ENCODE data around the gene SIGLECL1.

SIGLECL1 gene

DNA sequence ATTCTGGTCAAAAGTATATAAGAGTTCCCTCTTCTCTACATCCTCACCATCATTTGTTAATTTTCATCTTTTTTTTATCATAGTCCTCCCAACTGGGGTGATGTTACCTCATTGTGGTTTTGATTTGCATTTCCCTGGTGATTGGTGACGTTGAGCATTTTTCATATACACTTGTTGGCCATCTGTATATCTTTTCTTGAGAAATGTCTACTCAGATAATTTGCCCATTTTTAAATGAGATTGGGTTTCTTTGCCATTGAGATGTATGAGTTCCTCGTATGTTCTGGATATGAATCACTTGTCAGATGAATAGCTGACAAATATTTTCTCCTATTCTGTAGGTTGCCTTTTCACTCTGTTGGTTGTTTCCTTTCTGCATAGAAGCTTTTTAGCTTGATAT lies 23.6 kb upstream of the SIGLECL1 start:
- no peak overlapping the region for H3K4me2 ChIP-seq (ENCODE audit: low read depth, low read length, poor library complexity, severe bottlenecking)

DNA sequence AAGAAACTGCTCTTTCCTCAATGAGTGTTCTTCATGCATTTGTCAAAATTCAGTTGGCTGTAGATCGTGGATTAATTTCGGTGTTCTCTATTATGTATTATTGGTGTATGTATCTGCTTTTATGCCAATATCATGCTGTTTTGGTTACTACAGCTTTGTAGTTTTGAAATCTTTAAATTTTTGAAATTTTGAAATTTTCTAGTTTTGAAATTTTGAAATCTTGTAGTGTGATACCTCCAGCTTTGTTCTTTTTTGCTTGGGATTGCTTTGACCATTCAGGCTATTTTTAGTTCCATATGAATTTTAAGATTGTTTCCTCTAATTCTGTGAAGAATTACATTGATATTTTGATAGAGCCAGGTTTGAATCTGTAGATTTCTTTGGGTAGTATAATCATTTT lies 22.9 kb upstream of the SIGLECL1 start:
- no peak overlapping the region for H3K9ac ChIP-seq (ENCODE audit: low read length)
- H3K36me3 ChIP-seq (ENCODE audit: low read length): no peaks in the 10 kb centered on the region
- no peaks in the 10 kb centered on the region for H3K27me3 ChIP-seq (ENCODE audit: low read length)
- no peak overlapping the region for H3K4me2 ChIP-seq (ENCODE audit: low read depth, low read length, poor library complexity, severe bottlenecking)
- H3F3A ChIP-seq (ENCODE audit: insufficient read depth): no peaks in the 10 kb centered on the region
- no peaks in the 10 kb centered on the region for H3K79me2 ChIP-seq (ENCODE audit: insufficient read depth, low read length)
- TF ChIP-seq CTCF (IDR thresholded peaks at IDR 0.05; ENCODE audit: insufficient read depth, low read length, poor library complexity, severe bottlenecking) (no peak), EZH2phosphoT487 (conservative IDR thresholded peaks at IDR 0.05; ENCODE audit: low read length) (no peak)
- no peak overlapping the region for H3K4me3 ChIP-seq (ENCODE audit: insufficient read depth, low read length, poor library complexity, severe bottlenecking)
- no peaks in the 10 kb centered on the region for H4K20me1 ChIP-seq (ENCODE audit: low read depth, low read length)
- no peak overlapping the region for H3K27ac ChIP-seq (ENCODE audit: low read depth, low read length)
- no peak overlapping the region for H2AFZ ChIP-seq (ENCODE audit: low read depth, low read length, severe bottlenecking)
- H3K9me2 ChIP-seq (replicated peaks; ENCODE audit: insufficient read depth, low read length): no peaks in the 10 kb centered on the region
- H3K9me3 ChIP-seq (ENCODE audit: insufficient read depth, low read length): no peaks in the 10 kb centered on the region

More for the DNA sequence above, 23.6 kb upstream of the SIGLECL1 start:
- Histone ChIP-seq H3K27ac (ENCODE audit: low read depth, low read length) (no peak overlapping the region), H2AFZ (ENCODE audit: low read depth, low read length, severe bottlenecking) (no peak overlapping the region), H3K36me3 (ENCODE audit: low read length) (no peaks in the 10 kb centered on the region), H3K9ac (ENCODE audit: low read length) (no peak overlapping the region), H3K79me2 (ENCODE audit: insufficient read depth, low read length) (no peaks in the 10 kb centered on the region), H3F3A (ENCODE audit: insufficient read depth) (no peaks in the 10 kb centered on the region), H3K4me3 (ENCODE audit: insufficient read depth, low read length, poor library complexity, severe bottlenecking) (no peak overlapping the region), H3K9me2 (replicated peaks; ENCODE audit: insufficient read depth, low read length) (no peaks in the 10 kb centered on the region), H3K27me3 (ENCODE audit: low read length) (no peaks in the 10 kb centered on the region), H3K9me3 (ENCODE audit: insufficient read depth, low read length) (no peaks in the 10 kb centered on the region), H4K20me1 (ENCODE audit: low read depth, low read length) (no peaks in the 10 kb centered on the region)
- TF ChIP-seq CTCF (IDR thresholded peaks at IDR 0.05; ENCODE audit: insufficient read depth, low read length, poor library complexity, severe bottlenecking) (no peak), EZH2phosphoT487 (conservative IDR thresholded peaks at IDR 0.05; ENCODE audit: low read length) (no peak)

DNA sequence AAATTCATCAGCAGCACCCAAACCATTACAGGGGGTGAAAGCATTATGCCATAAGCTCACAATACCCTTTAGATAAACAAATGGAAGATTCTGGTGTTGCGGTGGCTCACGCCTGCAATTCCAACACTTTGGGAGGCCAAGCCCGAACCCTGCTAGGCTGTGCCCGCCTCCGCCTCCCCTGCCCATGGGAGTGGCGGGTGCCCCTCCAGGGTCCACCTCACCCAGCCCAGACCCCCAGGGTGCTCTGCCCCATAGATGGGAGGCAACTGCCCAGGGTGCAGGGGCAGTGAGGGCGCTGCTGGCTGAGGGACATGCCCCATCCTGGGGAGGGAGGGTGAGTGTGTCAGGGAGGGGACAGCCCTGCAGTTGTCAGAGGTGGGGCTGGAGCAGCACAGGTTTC lies 10.0 kb upstream of the SIGLECL1 start:
- H3K27me3 ChIP-seq (ENCODE audit: low read length): no peaks in the 10 kb centered on the region
- H3K9me3 ChIP-seq (ENCODE audit: insufficient read depth, low read length): no peaks in the 10 kb centered on the region
- no peak for TF ChIP-seq CTCF (IDR thresholded peaks at IDR 0.05; ENCODE audit: insufficient read depth, low read length, poor library complexity, severe bottlenecking)
- no peak for TF ChIP-seq EZH2phosphoT487 (conservative IDR thresholded peaks at IDR 0.05; ENCODE audit: low read length)
- H3K4me3 ChIP-seq (ENCODE audit: insufficient read depth, low read length, poor library complexity, severe bottlenecking): no peak overlapping the region
- H3K9me2 ChIP-seq (replicated peaks; ENCODE audit: insufficient read depth, low read length): no peaks in the 10 kb centered on the region
- H3K27ac ChIP-seq (ENCODE audit: low read depth, low read length): no peak overlapping the region
- no peak overlapping the region for H2AFZ ChIP-seq (ENCODE audit: low read depth, low read length, severe bottlenecking)
- H4K20me1 ChIP-seq (ENCODE audit: low read depth, low read length): no peaks in the 10 kb centered on the region
- no peak overlapping the region for H3K9ac ChIP-seq (ENCODE audit: low read length)
- no peaks in the 10 kb centered on the region for H3K36me3 ChIP-seq (ENCODE audit: low read length)
- H3K79me2 ChIP-seq (ENCODE audit: insufficient read depth, low read length): no peaks in the 10 kb centered on the region
- H3K4me2 ChIP-seq (ENCODE audit: low read depth, low read length, poor library complexity, severe bottlenecking): no peak overlapping the region
- no peaks in the 10 kb centered on the region for H3F3A ChIP-seq (ENCODE audit: insufficient read depth)
